Activated T-helper 2 cell treated with anti-CD3 and anti-CD28 coated beads, Interferon-gamma antibody, Interleukin-2, Interleukin-4, amounts not matched to agents 10 μg/mL and 5 μg/mL and 100 μg/mL, durations not matched to agents 14 hours and 24 hours and 36 hours (primary cell): ENCODE data around the gene HAGH. TPM values are rescaled to one million over a fixed set of nuclear protein-coding genes. Genes with fewer than 3 reads are reported as not detected.

ENCODE experiments used
- DNase-seq: peaks from one replicate; pipeline ENCODE4 v3.0.0; 2021; ENCODE audit warnings: low spot score
- H3K27ac Mint-ChIP-seq: one replicate; pipeline ENCODE4 v1.8.0; 2021; ENCODE audit warnings: mixed read lengths
- H3K27me3 Mint-ChIP-seq: one replicate; pipeline ENCODE4 v1.8.0; 2021; ENCODE audit warnings: low read depth, mixed read lengths
- H3K36me3 Mint-ChIP-seq: one replicate; pipeline ENCODE4 v1.8.0; 2021; ENCODE audit warnings: low read depth, mixed read lengths
- H3K4me1 Mint-ChIP-seq: one replicate; pipeline ENCODE4 v1.8.0; 2021; ENCODE audit warnings: low read depth, mixed read lengths
- H3K4me3 Mint-ChIP-seq: one replicate; pipeline ENCODE4 v1.8.0; 2021; ENCODE audit warnings: low read depth, mild to moderate bottlenecking, moderate library complexity, mixed read lengths
- H3K9me3 Mint-ChIP-seq: one replicate; pipeline ENCODE4 v1.8.0; 2021; ENCODE audit warnings: mixed read lengths
- intact Hi-C: fragments of 100-400 bp; cut with micrococcal nuclease; formaldehyde crosslinking; loops from one replicate; pipeline ENCODE4 v1.15.1; 2023
- total RNA-seq: library from RNA; stranded (reverse); gene quantifications from 2 replicates; pipeline ENCODE4 v1.2.3, GENCODE V29; 2022

Gene HAGH
- total RNA-seq, 1 donor from 2014 or later, result 67.6 TPM

DNA sequence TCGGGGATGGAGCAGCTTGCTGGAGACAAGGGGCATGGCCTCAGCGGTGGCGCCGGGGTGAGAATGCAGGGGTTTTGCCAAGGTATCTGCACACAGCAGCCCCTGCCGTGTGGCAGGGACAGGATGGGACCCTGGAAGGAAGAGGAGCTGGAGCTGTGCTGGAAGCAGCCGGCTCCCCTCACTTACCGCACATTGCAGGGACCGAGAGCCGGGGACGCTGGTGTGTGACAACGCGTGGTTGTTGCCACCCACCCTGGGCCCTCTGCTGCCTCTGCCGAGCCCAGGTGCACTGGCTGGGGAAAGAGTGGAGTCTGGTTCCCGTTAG, 40.8 kb downstream of the HAGH start:
- H3K4me1 Mint-ChIP-seq, result peaks cover 11% of the 10 kb centered on the region
- no peaks in the 10 kb centered on the region for H3K9me3 Mint-ChIP-seq
- H3K36me3 Mint-ChIP-seq, result peaks cover 16% of the 10 kb centered on the region
- no peak for DNase-seq
- intact Hi-C loops, result no loop called here
- H3K4me3 Mint-ChIP-seq, result no peak overlapping the region
- no peaks in the 10 kb centered on the region for H3K27me3 Mint-ChIP-seq
- H3K27ac Mint-ChIP-seq, result no peak overlapping the region

DNA sequence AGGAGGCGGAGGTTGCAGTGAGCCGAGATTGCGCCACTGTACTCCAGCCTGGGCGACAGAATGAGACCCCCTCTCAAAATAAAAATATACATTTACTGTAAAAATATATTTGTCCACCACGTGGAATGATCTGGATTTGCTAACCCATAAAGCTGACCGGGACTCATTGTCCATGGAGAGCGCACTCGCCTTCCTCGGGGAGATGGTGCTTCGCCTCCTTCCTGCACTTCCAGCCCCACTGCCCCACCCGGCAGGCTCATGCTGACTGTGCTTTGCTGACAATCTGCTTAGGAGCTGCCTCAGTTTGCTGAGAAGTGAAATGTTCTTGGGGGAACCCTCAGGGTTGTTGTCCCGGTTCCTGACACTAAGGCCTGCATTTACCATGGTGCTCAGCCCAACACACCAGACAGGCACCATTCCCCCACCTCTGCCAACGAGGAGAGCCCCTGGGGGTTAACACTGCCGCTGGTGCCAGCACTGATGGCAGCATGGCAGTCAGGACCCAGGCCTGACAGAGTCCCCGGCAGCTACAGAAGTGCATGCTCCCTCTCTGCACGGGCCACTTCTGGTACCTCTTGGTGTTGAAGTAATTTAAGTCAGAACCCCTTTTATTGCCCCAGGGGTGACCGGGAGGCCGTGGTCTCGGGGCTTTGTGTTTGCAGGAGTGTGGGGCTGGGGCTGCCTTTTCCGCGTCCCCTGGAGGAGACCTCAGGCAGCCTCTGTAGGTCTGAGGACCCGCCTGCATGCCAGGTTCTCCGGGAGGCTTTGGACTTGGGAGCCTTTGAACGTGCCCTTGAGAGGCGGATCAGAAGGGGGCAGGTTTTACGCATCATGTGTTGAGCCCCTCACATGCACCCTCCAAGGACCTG, 41.4 kb downstream of the HAGH start:
- H3K36me3 Mint-ChIP-seq, result peaks cover 16% of the 10 kb centered on the region
- DNase-seq, result no peak
- intact Hi-C loops, result loop anchor here (5.0 kb wide), 1 partner anchor 78 kb away; the partner anchor contains the start of gene MAPK8IP3
- no peaks in the 10 kb centered on the region for H3K9me3 Mint-ChIP-seq
- no peak overlapping the region for H3K27ac Mint-ChIP-seq
- H3K4me1 Mint-ChIP-seq, result peaks cover 11% of the 10 kb centered on the region
- H3K4me3 Mint-ChIP-seq, result peak overlapping the region; percentile 61
- H3K27me3 Mint-ChIP-seq, result no peaks in the 10 kb centered on the region

- H3K9me3 Mint-ChIP-seq, result no peaks in the 10 kb centered on the region
- peak; percentile 99 for DNase-seq
- peaks cover 11% of the 10 kb centered on the region for H3K36me3 Mint-ChIP-seq
- H3K4me3 Mint-ChIP-seq, result peak within 1 kb of the TSS; percentile 90
- H3K27ac Mint-ChIP-seq, result peak within 1 kb of the TSS; percentile 83
- peaks cover 11% of the 10 kb centered on the region for H3K4me1 Mint-ChIP-seq
- H3K27me3 Mint-ChIP-seq, result no peaks in the 10 kb centered on the region
- intact Hi-C loops, result loop anchor here (1.0 to 5.0 kb wide), 6 partner anchors 9 to 362 kb away; partner anchors contain the start of genes FAHD1, HAGH, MAPK8IP3 and MRPS34
Observed at GRCh38 chr16:1782408-1783264, 44.0 kb downstream of the HAGH start, which contains the start of the genes NUBP2 and SPSB3. TSS of gene NUBP2 (plus strand) at chr16:1782960. CDS start at chr16:1783021, 61 bp downstream. TSS of gene SPSB3 (minus strand) at chr16:1782571. CDS start at chr16:1781483, 1,088 bp downstream.

- peak; percentile 35 for DNase-seq
- H3K27me3 Mint-ChIP-seq, result no peaks in the 10 kb centered on the region
- intact Hi-C loops, result loop anchor here (1.0 to 5.0 kb wide), 6 partner anchors 9 to 362 kb away; partner anchors contain the start of genes FAHD1, HAGH, MAPK8IP3 and MRPS34
- peak overlapping the region; percentile 82 for H3K4me3 Mint-ChIP-seq
- peaks cover 11% of the 10 kb centered on the region for H3K36me3 Mint-ChIP-seq
- H3K4me1 Mint-ChIP-seq, result peaks cover 11% of the 10 kb centered on the region
- peak overlapping the region; percentile 67 for H3K27ac Mint-ChIP-seq
- no peaks in the 10 kb centered on the region for H3K9me3 Mint-ChIP-seq
Observed at GRCh38 chr16:1781758-1782407, 44.7 kb downstream of the HAGH start.

DNA sequence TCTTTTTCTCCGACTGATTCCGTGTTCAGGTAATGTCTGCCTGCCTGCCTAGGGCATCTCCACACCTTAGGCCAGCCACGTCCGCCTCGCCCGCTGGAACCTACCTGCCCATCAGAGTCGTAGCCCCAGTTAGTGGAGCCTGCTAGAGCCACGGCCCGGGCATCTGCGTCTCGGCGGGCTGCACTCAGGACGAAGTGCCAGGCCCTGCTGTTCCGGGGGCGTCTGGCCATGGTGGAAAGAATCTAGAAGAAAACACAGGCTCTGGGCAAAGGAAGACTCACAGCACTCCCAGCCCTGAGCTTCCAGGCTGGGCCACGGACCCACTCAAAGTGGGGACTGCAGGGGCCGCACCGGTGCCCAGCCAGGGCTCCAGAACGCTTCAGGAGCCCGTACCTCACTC, 45.4 kb downstream of the HAGH start:
- Mint-ChIP-seq H3K4me1 (peaks cover 11% of the 10 kb centered on the region), H3K27me3 (no peaks in the 10 kb centered on the region), H3K9me3 (no peaks in the 10 kb centered on the region), H3K27ac (peak overlapping the region; percentile 67), H3K36me3 (peaks cover 11% of the 10 kb centered on the region), H3K4me3 (peak overlapping the region; percentile 82)
- intact Hi-C loops, result loop anchor here (5.0 kb wide), 1 partner anchor 74 kb away; the partner anchor contains the start of gene MAPK8IP3
- DNase-seq, result no peak

DNA sequence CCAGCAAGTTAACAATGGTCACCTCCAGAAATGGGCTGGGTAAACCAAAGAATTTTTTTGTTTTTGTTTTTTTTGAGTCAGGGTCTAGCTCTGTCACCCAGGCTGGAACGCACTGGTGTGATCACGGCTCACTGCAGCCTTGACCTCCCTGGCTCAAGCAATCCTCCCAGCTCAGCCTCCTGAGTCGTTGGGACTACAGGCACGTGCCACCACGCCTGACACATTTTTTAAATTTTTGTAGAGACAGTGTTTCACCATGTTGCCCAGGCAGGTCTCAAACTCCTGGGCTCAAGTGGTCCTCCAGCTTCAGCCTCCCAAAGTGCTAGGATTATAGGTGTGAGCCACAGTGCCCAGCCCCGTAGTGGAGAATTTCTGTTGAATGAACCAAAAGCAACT, 46.0 kb downstream of the HAGH start:
- DNase-seq, result no peak
- intact Hi-C loops, result loop anchor here (5.0 kb wide), 1 partner anchor 73 kb away; the partner anchor contains the start of gene MAPK8IP3
- H3K9me3 Mint-ChIP-seq, result no peaks in the 10 kb centered on the region
- H3K4me3 Mint-ChIP-seq, result peak overlapping the region; percentile 82
- H3K36me3 Mint-ChIP-seq, result peaks cover 11% of the 10 kb centered on the region
- no peak overlapping the region for H3K27ac Mint-ChIP-seq
- H3K4me1 Mint-ChIP-seq, result peaks cover 11% of the 10 kb centered on the region
- no peaks in the 10 kb centered on the region for H3K27me3 Mint-ChIP-seq

DNA sequence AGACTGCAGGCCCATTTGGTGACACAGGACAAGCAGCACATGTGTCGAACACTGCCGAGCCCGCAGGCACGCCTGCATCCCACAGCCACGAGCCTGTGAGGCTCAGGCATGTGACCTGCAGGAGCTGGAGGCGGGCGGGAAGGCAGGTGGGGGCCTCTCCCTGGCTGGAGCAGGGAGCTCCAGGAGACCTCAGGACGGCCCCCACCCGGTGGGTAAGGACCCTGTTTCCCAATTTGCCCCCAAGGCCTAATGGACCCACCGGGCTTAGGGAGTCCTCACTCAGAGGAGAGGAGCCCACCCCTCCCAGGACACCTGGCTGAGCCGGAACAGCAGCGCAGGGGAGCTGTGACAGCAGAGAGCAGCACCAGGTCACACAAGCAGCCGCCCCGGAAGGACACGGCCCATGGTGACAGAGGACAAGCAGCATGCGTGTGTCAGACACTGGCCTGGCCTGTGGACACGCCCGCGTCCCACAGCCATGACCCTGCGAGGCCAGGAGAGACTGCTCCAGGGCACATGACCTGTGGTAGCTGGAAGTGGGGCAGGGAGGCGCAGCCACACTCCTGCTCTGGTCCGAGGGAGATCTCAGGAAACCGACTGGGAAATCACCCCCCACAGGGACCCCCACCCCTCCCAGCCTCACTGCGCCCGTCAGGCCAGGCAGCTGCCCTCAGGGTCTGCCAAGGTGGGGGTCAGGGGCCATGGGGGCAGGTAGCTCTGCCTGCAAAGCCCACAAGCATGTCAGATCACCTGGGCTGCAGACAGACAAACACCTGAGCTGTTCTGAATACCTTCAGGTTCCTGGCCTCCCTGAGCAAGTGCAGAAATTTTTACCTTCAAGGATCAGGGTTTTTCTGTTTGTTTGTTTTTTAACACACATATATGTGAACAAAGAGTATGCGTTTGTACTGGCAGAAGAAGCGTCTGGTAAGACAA, 46.6 kb downstream of the HAGH start:
- intact Hi-C loops, result loop anchor here (5.0 to 10.0 kb wide), 2 partner anchors 73 to 475 kb away; partner anchors contain the start of genes MAPK8IP3 and UBE2I
- no peak for DNase-seq
- H3K27ac Mint-ChIP-seq, result no peak overlapping the region

GRCh38 chr16:1779234-1779701, 47.4 kb downstream of the HAGH start:
- Mint-ChIP-seq H3K36me3 (peaks cover 4% of the 10 kb centered on the region), H3K4me3 (no peak overlapping the region), H3K4me1 (peaks cover 11% of the 10 kb centered on the region), H3K27ac (no peak overlapping the region), H3K27me3 (no peaks in the 10 kb centered on the region), H3K9me3 (no peaks in the 10 kb centered on the region)
- DNase-seq, result no peak
- intact Hi-C loops, result loop anchor here (10.0 kb wide), 1 partner anchor 474 kb away; the partner anchor contains the start of gene UBE2I

More for the DNA sequence above, 46.6 kb downstream of the HAGH start:
- H3K4me3 Mint-ChIP-seq, result peak overlapping the region; percentile 30
- no peaks in the 10 kb centered on the region for H3K9me3 Mint-ChIP-seq
- H3K27me3 Mint-ChIP-seq, result no peaks in the 10 kb centered on the region
- H3K4me1 Mint-ChIP-seq, result peaks cover 11% of the 10 kb centered on the region
- peaks cover 4% of the 10 kb centered on the region for H3K36me3 Mint-ChIP-seq

DNA sequence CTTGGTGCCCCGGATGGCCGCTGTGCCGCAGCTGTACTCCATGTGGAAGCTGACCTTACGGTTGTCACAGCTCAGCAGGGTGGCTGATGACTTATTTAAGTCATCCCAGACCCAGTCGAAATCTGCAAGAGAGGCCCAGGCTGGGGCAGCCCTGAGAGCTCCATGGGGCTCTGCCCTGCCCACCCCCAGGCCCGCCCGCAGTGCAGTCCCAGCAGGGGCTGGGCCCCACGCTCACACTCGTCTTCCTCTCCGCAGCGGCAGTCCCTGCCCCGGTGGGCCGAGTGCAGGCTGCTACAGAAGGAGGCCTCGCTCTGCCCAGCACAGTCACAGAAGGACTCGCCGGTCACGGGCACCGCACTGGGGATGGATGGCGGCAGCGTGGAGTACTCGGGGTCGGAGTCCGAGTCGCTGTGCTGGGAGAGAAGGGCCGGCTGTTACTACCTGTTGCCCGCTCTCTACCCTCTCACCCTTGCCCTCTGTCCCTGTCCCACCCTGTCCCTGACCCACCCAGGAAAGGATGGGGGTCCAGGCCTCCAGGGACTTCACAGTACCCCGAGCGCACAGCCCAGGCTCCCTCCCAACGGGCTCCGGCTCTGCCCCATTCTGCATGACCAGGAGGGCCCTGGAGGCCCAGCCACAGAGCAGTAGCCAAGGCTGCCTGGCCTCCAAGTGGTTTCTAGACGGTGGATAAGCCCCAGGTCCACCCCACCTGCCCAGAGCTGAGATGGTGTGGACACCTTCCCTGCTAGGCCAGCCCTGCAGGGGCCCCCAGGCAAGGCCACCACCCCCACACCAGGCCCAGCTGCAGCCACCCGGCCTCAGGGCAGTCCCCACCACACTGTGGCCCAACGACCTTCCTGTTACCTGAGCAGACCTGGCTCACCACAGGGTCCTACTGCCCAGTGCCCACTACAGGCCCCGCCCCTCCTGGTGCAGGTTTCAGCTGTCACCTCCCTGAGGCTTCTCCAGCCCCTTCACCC, 48.1 kb downstream of the HAGH start:
- DNase-seq, result no peak
- Mint-ChIP-seq H3K9me3 (no peaks in the 10 kb centered on the region), H3K36me3 (peaks cover 7% of the 10 kb centered on the region), H3K4me3 (no peak overlapping the region), H3K27ac (no peak overlapping the region), H3K4me1 (peaks cover 14% of the 10 kb centered on the region), H3K27me3 (no peaks in the 10 kb centered on the region)
- intact Hi-C loops, result loop anchor here (10.0 kb wide), 1 partner anchor 474 kb away; the partner anchor contains the start of gene UBE2I

DNA sequence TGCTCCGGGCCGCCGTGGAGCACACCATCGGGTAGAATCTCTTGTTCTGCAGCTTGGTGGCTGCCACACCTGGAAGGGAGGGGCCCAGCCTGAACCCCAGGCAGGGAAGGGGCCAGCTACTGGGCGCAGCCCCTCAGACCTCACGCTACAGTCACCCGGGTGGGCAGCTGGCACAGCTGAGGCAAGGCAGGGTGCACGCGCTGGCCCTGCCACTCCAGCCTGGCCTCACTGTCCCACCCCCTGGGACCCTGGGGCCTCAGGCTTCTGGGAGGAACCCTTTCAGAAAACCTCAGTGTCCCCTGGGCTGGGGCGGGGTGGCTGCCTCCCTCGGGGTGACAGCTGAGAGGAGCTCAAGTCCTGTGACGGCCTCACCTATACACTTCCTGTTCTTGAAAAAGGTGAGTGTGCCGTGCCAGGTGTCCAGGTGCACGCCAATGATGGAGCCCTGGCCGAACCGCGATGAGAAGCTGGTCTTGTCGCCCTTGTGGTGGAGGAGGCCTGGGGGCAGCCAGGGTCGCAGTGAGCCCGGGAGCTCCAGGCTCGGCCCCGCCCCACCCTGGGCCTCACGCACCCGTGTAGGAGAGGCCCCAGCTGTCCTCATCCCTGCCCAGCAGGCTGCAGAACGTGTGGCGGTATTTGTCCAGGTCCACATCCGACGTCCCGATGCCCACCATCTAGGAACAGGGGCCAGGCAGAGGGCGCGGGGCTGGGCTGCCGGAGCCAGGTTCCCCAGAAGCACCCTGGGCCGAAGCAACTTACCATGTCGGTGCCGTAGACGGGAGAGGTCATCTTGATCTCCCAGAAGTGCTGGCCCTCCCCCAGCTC, 49.0 kb downstream of the HAGH start:
- Mint-ChIP-seq H3K9me3 (no peaks in the 10 kb centered on the region), H3K27ac (no peak overlapping the region), H3K4me1 (peaks cover 12% of the 10 kb centered on the region), H3K36me3 (peaks cover 3% of the 10 kb centered on the region), H3K27me3 (no peaks in the 10 kb centered on the region), H3K4me3 (no peak overlapping the region)
- intact Hi-C loops, result loop anchor here (10.0 kb wide), 1 partner anchor 473 kb away; the partner anchor contains the start of gene UBE2I
- DNase-seq, result no peak
